Measurements from ENCODE around the gene GPR152.
"Not testable (repeated sequence)": the region's sequence is repeated elsewhere in the genome, so short reads cannot be mapped to it uniquely, and the experiment has no call there.

Gene GPR152

DNA sequence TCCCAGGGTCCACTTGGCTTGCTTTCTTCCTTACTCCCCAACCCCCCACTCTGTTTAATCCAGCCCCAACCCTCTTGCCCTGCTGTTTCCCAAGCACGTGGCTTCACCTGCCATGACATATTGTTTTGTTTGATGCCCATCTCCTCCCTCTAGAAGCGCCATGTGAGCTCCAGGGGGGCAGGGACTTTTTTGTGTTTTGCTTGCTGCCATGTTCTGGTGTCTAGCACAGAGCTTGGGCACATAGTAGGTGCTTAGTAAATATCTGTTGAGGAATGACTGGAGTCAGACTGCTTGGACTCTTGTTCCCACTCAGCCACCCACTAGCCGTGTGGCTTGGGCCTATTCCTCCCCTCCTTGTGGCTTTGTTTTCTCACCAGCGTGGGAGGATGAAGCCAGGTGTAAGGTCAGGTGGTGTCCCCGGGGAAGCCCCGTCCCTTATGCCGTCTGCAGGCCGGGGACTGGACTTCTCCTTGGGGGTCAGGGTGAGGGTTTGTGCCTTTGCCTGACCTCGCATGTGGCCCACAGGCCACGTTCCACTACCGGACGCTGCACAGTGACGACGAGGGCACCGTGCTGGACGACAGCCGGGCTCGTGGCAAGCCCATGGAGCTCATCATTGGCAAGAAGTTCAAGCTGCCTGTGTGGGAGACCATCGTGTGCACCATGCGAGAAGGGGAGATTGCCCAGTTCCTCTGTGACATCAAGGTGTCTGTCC, 34.1 kb upstream of the GPR152 start:
- DNase-seq, result no peak

- peak; percentile 58 for DNase-seq
These were observed 33.4 kb upstream of the GPR152 start for GRCh38 chr11:67485873-67486361.

DNA sequence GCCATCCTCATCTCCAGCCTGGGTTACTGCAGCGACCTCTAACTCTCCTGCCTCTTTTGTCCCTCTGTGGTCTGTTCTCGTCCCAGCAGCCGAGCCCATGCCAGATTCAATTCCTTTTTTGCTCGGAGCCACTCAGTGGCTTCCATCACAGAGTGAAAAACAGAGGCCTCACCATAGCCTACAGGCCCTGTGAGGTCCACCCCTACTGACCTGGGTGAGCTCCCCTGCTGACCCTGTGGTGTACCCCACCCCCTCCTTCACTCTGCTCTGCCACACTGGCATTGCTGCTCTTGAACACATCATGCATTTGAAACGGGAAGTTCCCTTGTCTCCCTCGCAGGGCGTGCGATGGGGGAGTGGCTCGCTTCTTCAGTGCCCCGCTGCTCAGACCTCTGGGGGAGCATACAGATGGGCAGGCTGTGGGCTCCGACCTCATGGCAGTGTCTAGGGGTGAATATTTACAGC, 32.4 kb upstream of the GPR152 start:
- peak; percentile 65 for DNase-seq

DNA sequence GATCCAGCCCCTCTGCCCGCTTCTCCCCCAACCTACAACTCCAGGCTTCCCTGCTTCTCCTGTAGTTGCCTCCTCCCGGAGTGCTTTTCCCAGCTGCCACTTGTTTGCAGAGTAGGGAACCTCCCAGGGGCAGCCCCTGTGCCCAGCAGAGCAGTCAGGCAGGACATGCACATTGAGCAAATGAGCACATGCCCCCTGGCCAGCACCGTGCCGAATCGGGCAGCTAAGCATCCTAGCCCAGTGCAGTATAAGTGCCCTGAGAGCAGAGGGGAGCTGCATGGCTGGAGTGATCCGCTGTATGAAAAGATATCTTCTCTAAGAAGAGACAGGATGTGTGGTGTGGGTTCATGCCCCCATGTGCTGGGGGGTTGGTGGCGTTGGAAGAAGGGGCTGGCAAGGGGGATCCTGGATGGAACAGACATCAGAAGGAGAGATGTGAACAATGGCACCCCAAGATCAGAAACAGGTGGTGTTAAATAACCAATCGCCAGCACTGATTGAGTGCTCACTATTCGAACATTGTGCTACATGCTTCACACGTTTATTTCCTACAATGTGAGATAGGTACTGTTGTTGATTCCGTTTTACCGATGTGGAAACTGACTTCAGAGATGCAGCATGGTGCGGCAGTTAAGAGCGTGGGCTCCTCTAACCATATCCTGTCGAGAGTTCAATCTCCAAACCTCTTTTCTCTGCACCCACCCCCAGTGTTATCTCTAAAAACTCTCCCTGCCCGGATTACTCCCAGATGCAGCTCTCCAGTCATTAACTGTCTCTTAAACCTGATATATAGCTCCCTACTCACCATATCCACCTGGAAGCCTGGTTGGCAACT, 31.5 kb upstream of the GPR152 start:
- peak; percentile 58 for DNase-seq

DNA sequence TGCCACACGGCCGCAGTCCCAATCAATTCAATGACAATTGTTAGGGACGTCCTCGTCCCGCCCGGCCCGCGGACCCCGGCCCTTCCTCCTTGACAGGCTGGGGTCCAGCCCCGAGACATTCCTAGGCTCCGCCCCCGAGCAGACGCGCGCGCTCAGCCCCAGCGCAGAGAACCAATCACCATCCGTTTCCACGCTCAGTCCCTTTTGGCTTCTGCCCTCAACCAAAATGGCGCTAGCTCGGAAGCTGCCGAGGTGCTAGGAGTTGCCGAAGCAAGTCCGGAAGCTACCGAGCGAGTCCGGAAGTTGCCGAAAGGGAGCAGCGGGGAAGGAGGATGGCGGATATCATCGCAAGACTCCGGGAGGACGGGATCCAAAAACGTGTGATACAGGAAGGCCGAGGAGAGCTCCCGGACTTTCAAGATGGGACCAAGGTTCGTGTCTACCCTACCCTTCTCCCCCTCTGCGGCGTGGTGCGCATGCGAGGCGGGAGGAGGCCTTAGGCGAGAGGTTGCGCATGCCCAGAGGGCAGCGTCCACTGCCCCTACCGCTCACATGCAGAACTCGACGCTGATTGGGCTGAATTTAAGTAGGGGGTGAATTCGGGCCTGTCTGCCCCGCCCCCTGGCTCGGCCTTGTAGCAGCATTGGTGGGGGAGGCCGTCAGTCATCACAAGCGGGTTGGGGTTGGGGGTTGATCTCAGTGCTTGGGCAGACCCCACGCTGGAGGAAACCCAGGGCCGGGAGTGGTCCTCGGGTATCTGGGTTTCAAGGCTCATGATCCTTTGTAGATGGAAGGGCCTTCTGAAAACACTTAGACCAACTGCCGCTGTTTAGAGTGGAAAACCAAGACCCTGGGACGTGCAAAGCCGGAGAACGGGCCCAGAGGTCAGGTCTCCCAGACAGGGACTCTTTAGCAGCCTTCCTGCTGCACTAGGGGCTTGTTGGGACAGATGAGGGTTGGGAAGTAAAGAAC, 30.6 kb upstream of the GPR152 start, which contains the start of gene AIP:
TSS of gene AIP (plus strand) at position 200 of the 972 bp plus-strand sequence. CDS start at position 333, 133 bp downstream.
- peak; percentile 96 for DNase-seq

GRCh38 chr11:67482275-67482826, 29.8 kb upstream of the GPR152 start:
- no peak for DNase-seq

- DNase-seq, result not testable (repeated sequence)
These were observed 25.0 kb upstream of the GPR152 start for GRCh38 chr11:67477344-67478050.

DNA sequence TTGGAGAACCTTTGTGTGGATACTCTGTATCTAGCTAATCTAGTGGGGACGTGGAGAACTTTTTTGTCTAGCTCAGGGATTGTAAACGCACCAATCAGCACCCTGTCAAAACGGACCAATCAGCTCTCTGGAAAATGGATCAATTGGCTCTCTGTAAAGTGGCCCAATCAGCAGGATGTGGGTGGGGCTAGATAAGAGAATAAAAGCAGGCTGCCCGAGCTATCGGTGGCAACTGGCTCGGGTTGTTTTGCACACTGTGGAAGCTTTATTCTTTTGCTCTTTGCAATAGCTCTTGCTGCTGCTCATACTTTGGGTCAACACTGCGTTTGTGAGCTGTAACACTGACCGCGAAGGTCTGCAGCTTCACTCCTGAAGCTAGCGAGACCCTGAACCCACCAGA, 24.2 kb upstream of the GPR152 start:
- not testable (repeated sequence) for DNase-seq

DNA sequence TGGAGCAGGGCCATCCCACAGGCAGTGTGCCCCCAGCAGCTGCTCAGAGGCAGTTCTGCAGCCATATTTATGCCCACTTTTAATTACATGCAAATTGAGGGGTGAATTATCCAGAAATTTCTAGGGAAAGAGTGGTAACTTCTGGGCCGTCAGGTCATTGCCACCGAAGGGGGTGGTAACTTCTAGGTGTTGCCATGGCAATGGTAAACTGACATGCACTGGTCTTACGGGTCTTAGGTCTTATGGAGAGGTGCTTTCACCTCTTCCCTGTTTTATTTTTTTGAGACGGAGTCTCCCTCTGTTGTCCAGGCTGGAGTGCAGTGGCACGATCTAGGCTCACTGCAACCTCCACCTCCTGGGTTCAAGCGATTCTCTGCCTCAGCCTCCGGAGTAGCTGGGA, 20.4 kb upstream of the GPR152 start:
- no peak for DNase-seq

DNA sequence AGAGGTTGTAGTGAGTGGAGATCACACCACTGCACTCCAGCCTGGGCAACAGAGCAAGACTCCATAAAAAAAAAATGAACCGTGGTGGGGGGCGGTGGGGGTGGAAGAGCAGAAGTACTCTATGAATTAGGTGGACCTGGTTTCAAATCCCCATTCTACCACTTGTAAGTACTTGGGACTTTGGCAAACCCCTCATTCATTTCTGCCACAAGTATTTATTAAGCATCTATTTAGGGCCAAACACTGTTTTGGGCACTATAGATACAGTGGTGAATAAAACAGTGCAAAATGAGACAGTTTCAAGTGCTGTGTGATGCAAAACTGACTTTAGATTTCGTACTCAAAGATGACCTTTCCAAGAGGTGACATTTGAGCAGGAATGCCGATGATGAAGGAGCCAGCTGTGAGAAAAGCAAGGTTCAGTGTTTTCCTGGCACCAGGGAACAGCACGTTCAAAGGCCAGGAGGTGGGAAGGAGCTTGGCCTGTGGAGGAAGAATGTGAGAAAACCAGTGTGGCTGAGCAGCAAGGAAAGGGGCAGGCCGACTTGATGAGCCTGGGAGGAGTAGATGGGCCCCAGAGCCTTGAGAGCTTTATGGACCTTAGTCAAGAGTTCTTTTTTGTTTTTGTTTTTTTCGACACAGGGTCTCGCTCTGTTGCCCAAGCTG, 17.9 kb upstream of the GPR152 start:
- no peak for DNase-seq

- no peak for DNase-seq
These were observed 16.9 kb upstream of the GPR152 start for GRCh38 chr11:67469508-67469811.

- DNase-seq, result peak; percentile 92
These were observed 16.4 kb upstream of the GPR152 start, which contains the start of gene TMEM134 for GRCh38 chr11:67468759-67469507. Gene TMEM134, minus strand, starts transcription at chr11:67469251. Its CDS starts 59 bp downstream, at chr11:67469192.

DNA sequence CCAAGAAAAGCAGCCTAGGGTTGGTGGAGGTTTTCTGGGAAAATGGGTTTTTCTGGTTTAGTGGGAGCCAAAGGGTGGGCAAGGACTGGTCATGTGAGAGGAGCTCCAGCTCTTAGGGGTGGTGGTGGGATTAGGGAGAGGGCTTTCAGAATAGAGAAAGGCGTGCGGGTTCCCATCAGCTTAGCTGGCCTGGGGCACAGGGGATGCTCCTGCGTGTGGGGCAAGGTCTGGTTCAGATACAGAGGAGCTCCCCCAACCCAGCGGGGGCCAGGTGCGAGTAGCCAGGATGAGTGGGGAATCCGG, 15.9 kb upstream of the GPR152 start:
- peak; percentile 44 for DNase-seq

GRCh38 chr11:67468056-67468455, 15.5 kb upstream of the GPR152 start:
- DNase-seq, result peak; percentile 42

DNA sequence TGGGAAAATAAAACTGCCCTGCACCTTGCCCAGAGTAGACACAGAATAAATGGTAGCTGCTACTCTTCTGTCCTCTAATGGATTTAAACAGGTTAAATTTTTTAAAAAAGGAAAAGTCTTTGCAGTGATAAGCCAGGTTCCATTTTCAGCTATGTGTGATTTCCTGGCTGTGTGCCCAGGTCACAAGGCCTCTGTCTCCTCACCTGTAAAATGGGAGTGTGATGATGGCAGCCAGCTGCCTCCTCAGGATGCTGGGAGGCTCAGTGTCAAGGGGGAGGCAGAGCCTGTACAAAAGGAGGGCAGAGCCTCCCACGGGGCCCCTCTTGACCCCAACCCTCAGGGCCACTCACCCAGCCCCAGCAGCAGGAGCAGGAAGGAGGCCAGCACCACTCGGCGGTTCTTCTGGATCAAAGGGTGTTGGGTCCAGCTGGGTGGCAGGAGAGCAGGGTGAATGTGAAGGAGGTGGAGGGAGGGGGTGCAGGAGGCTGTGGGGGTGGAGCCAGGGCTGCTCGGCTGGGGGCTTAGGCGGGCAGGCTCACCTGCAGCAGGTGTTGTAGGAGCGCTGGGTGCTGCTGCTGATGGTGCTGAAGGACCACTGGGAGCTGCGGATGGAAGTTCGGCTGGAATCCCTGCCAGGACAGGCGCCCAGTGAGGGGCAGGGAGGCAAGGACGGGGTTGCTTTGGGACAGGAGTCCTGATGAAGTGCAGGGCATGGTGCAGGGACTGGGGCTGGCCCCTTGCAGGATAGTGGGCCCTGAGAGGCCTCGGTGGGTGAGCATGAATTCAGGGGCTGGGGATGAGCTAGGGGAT, 14.6 kb upstream of the GPR152 start:
- no peak for DNase-seq

DNA sequence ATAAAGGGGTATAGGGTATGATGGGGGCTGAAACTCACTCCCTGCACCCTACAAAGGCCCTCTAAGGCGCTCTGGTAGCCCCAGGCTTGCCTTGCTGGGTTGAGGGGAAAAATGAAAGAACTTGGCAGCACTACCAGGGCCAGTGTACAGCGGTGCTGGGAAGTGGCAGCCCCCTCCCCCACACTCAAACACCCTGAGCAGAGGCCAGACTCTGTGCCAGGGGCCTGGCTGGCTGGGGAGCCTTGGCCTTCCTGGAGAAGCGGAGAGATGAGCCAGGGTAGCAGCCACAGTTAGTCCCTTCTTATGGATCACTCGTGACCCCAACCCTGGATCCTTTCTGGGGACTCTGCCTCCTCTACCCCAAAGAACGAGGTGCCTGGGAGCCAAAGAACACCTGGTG, 13.8 kb upstream of the GPR152 start:
- DNase-seq, result no peak

DNA sequence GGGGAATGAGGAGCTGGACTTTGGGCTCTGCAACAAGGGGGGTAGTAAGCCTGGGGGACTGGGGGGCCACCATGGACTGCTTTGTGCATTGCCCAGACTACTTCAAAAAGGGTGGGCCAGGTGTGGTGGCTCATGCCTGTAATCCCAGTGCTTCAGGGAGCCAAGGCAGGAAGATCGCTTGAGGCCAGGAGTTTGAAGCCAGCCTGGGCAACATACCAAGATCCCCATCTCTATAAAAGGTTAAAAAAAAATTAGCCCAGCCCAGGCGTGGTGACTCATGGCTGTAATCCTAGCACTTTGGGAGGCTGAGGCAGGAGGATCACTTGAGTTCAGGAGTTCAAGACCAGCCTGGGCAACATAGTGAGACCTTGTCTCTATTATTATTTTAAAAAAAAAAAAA, 13.0 kb upstream of the GPR152 start:
- DNase-seq, result not testable (repeated sequence)

DNA sequence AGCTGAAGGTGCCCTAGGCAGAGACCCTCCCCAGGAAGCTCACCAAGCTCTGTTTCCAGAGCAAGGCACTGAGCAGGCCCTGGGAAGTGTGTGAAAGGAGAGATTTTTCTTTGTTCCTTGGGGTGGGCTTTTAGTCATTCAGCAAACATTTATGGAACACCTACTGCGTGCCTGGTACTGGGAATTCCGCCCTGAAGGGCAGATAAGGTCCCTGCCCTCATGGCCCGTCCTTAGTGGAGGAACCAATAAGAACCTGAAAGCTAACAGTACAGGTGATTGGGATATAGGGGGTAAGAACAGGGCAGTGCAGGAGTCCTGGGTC, 12.6 kb upstream of the GPR152 start:
- DNase-seq, result no peak

DNA sequence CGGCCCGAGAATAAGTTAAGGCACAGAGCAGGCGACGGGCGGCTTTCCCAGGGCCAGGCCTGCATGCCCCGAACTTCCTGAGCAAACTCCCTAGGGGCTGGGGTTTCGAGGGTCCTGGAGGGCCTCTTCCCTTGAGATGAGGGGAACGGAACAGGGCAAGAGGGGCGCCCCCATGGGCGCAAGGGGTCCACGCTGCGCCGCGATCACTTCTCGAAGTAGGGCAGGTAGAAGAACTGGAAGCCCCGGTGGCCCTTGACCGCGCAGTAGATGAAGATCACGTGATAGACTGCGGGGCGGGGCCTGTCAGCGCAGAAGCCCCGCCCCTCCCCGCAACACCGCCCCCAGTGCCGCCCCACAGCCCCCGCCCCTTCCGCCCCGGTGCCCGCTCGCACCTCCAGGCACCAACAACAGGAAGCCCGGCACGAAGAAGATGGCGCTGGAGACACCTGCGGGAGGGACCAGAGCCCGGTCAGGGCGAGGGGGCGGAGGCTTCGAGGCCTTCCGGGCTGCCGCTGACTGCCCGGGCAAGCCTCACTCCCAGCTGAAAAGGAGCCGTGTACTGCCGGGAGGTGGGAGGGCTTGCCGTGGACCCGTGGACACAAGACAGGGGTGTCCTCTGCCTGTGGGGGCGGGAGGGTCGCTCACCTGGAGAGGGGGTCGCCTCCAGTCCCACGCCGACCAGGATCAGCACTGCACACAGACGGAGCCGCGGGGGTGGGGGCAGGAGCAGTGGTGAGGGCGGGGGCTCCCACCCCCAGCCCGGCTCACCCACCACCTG, 12.1 kb upstream of the GPR152 start:
- DNase-seq, result peak; percentile 94
